SK-N-MC (cell line): Measurements from ENCODE around the gene MRFAP1L1.

Experiments used
- EZH2 ChIP-seq: fragments of 200-600 bp; sonication (generic); IDR thresholded peaks from one replicate; pipeline ENCODE4 v1.6.1; 2017; ENCODE audit warnings: antibody characterized with exemption
- POLR2AphosphoS5 ChIP-seq: IDR thresholded peaks from 2 replicates; pipeline ENCODE4 v1.6.1; 2012; ENCODE audit warnings: mild to moderate bottlenecking, low read depth, low read length, borderline replicate concordance

DNA sequence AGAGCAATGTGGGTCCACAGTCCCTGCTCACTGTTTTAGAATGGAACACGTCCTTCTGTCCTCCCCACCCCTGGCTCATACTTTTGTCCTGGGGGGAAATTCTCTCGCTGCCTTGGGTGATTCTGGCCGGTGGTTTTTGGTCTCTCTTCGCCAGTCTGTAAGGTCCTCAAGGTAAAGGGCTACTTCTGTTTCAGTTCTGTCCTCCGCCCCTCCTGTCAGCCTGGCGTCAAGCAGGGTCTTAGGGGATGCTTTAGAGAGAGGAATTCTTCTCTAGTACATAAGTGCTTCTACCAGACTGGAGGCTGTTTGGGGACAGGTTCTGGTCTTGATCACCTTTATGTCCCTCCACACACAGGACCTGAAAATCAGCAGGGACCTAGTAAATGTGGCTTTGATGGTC, 617 bp upstream of the MRFAP1L1 start:
- TF ChIP-seq EZH2: no peak
- TF ChIP-seq POLR2AphosphoS5: no peak
